ENCODE data around the gene ACTR2.
"Not testable (repeated sequence)": the region's sequence is repeated elsewhere in the genome, so short reads cannot be mapped to it uniquely, and the experiment has no call there.

Gene ACTR2

DNA sequence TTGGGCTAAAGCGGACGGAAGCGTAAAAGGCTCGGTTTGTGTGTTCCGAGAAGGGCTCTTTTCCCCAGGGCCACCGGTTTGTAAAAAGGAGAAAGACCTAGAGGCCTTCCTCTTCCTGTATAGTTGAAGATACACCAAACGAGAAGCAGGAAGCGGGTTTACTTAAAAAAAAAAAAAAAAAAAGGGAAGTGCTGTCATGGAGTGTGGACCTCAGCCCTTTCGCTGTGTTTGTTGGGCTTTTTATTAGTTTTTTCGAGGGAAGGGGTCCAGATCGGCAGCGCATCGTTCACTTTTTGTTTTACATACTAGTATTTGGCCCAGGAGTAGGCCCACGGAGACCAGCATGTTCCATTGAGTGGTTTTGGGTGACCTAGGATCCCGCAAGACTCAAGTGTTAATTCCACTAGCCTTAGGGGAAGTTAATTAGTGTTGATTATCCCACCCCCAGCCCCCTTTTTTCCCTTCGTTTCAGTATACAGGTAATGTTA is 676 bp downstream of the ACTR2 start:
- DNase-seq (ENCODE audit: low read depth in 2 of 2) = no peak

DNA sequence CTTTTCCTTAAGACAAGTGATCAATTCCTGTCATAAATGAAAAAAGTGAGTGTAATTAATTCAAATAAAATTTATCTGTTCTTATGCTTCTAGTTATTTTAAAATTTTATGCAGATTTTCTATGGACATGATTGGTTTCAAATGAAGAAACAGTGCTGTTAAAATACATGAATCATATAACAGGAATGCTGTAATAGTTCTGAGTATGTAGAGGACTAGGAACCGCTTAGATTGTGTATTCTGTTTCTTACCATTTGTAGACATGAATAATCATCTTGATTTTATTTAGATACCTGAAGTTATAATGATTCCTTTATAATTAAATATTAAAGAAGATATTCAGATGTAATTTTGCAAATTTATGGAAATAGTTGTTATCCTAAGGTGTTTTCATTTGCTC is 3.5 kb downstream of the ACTR2 start:
- DNase-seq (ENCODE audit: low read depth in 2 of 2) = no peak

DNA sequence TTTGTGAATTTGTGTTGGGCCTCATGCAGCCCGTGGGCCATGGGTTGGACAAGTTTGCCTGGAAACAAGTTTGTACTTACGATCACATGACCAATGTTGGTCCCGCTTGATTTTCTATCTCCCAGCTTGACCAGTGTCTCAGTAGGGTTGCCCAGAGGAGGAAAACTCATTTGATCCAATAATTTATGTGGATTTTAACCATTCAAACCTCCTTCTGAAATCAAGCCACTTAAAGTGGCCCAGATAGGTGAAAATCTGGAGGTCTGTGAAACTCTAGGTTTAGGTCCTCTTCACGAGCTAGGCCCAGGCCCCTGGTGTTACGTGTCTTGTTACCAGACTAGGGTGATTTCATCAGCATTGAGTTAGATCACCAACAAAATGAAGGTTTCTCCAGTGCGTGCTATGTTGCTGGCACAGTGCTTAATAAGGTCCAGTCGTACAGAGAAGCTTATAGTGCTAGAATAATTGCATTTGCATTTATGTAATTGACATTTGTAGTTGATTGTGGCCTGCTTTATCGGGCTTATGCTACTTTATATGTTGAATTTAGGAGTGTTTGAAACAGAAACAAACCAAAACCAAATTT is 4.4 kb downstream of the ACTR2 start:
- no peak for DNase-seq (ENCODE audit: low read depth in 2 of 2)

- no peak for DNase-seq (ENCODE audit: low read depth in 2 of 2)
Measured at GRCh38 chr2:65232636-65233035, 5.0 kb downstream of the ACTR2 start.

DNA sequence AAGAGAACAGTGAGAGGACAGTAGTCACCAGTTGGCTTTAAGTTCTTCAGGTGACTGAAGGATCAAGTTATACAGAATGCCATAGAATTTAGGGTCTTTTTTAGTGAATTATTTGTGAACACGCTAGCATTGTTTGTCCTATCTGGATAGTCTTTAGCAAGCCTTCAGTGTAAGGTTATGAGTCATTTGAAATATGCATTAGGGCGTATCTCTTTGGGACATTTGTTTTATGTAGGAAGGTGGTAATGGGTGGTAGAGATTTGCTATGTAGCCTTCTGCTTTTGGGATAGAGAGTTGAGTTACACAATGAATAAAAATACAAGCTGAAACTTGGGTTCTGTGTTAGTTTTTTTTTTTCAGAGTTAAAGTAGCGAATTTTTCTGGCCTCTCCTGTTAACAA is 13.0 kb downstream of the ACTR2 start:
- no peak for DNase-seq (ENCODE audit: low read depth in 2 of 2)

DNA sequence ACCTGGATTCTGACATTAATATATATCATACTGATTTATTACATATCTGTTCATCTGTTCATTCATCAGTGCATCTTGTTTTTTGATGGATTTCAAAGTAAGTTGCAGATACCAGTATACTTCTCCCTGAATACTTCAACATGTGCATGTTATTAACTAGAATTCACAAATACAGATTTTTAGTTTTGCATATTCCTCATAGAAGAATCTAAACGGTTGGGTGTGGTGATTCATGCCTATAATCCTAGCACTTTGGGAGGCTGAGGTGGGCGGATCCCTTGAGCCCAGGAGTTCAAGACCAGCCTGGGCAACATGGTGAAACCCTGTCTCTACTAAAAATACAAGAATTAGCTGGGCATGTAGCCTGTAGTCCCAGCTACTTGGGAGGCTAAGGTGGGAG is 16.8 kb downstream of the ACTR2 start:
- not testable (repeated sequence) for DNase-seq (ENCODE audit: low read depth in 2 of 2)

GRCh38 chr2:65252640-65253039 is 25.0 kb downstream of the ACTR2 start:
- no peak for DNase-seq (ENCODE audit: low read depth in 2 of 2)

GRCh38 chr2:65255356-65255755 is 27.7 kb downstream of the ACTR2 start:
- no peak for DNase-seq (ENCODE audit: low read depth in 2 of 2)

DNA sequence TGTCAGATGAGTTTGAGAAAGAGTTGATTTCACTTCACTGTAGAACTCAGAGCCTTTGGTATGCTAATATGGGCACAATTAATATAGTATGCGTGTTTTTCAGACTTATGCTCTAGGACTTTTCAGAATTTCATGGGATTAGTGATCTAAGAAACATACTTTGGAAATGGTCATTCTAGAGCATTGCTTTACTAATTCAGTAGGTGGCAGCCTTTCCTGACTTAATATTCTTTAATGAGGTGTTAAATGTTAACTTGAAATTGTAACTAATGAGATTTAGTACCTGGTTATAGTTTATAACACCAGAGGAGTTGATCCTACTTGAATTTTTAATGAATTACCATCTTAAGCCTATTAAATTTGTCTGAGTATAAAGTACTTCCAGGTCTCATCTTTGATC is 28.4 kb downstream of the ACTR2 start:
- DNase-seq (ENCODE audit: low read depth in 2 of 2) = no peak

DNA sequence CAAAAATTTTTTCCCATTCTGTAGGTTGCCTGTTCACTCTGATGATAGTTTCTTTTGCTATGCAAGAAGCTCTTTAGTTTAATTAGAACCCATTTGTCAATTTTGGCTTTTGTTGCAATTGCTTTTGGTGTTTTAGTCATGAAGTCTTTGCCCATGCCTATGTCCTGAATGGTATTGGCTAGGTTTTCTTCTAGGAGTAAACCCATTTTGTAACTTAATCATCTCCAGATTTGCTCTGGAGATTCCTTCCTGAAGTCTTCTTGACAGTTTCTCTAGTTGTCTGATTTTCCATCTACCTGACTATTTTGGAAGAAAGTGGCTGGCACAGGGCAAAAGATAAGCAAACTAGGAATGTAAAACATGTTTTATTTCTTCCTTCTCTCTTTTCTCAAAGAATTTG is 30.2 kb downstream of the ACTR2 start:
- DNase-seq (ENCODE audit: low read depth in 2 of 2) = not testable (repeated sequence)

DNA sequence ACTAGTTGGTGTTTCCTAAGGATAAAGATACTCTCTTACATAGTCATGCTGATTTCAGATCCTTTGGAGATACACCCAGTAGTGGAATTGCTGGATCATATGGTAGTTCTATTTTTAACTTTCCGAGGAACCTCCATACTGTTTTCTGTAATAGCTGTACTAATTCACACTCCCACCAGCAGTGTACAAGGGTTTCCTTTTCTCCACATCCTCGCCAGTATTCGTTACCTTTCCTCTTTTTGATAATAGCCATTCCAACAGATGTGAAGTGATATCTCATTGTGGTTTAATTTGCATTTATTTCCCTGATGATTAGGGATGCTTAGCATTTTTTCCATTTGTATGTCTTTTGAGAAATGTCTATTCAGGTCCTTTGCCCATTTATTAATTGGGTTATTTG is 34.0 kb downstream of the ACTR2 start:
- DNase-seq (ENCODE audit: low read depth in 2 of 2) = no peak

GRCh38 chr2:65263262-65263661 is 35.6 kb downstream of the ACTR2 start:
- no peak for DNase-seq (ENCODE audit: low read depth in 2 of 2)

- DNase-seq (ENCODE audit: low read depth in 2 of 2) = no peak
Measured at GRCh38 chr2:65263986-65264385, 36.4 kb downstream of the ACTR2 start.

- no peak for DNase-seq (ENCODE audit: low read depth in 2 of 2)
Measured at GRCh38 chr2:65264821-65265670, 37.4 kb downstream of the ACTR2 start.

DNA sequence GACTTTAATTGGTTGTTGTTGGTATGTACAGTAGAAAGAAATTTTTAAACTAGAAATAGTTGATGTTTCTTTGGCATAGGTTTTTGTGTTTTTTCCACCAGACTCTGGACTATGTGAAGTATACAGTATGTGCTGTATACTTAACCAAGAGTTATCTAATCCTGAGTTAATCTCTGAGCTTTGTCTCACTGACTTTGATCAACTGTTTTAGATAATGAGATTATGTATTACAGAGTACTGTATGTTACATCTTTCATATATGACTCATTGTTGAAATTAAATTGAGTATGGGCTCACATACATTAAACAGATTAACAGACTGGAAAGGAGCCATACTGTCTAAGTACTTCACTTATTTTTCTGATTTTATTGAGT is 38.0 kb downstream of the ACTR2 start:
- no peak for DNase-seq (ENCODE audit: low read depth in 2 of 2)

DNA sequence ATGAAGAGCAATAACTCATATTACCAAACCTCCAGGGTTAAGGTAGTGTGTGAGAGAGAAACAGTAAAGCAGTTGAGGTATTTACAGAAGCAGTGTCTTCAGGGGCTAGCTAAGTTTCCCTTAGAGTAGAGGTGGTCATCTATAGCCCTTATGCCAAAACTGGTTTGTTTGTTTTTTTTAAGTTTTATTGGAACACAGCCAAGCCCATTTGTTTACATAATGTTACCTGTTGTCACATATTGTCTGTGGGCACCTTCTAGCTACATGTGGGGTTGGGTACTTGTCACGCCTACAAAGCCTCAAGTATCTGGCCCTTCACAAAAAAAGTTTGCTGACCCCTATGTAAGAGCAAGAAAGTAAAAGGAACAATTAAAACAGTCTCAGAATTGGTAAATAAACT is 39.4 kb downstream of the ACTR2 start:
- DNase-seq (ENCODE audit: low read depth in 2 of 2) = no peak

DNA sequence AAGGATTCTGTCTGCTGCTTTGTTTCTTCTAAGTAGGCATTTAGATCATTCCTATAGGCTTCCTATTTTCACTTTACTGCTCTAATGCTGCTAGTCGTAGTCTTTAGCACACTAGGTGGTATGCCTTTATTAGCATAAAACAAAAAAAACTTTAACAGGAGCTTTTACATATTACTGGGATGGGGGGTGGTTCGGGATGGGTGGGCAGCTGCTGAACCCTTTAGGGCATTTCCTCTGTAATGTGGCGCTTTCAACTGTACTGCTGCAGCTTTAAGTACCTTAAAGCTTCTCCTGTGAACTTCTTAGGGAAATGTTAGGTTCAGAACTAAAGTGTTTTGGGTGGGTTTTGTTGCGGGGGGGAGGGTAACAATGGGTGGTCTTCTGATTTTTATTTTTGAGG is 41.3 kb downstream of the ACTR2 start:
- no peak for DNase-seq (ENCODE audit: low read depth in 2 of 2)

- no peak for DNase-seq (ENCODE audit: low read depth in 2 of 2)
Measured at GRCh38 chr2:65273344-65273743, 45.7 kb downstream of the ACTR2 start.

DNA sequence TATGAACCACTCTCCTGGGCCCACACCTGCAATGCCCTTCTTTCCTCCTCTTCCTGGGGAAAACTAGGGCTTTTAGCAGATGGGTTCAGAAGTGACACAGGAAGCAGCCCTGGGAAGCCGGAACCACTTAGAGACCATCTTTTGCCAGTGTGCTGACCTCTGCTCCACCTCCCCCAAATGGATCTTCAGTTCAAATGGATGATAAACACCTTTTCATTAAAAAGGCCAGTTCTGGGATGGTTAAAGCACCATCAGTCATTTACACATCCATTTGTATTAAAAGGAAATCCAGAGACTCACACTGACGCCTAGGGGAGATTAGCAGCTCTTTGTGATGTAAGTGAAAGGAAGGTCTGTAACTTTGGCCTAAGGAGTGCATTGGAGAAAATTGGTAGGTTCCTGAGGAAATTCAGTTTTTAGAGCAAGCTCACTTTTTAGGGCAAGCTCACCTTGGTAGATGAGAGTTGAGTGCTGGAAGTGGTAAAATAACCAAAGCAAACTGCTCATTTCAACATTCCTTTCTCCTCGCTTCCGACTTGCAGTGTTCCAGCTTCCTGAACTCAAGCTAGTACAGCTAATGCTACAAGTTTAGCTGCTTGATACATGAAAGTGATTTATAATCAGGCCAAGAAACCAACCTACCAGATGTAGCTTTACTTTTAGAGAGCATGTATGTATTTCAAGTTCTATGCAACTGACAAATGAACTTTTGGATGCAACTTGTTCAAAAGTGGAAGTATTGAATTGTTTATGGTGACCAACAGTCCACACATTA is 47.7 kb downstream of the ACTR2 start:
- no peak for DNase-seq (ENCODE audit: low read depth in 2 of 2)

- no peak for DNase-seq (ENCODE audit: low read depth in 2 of 2)
Measured at GRCh38 chr2:65276609-65277008, 49.0 kb downstream of the ACTR2 start.

DNA sequence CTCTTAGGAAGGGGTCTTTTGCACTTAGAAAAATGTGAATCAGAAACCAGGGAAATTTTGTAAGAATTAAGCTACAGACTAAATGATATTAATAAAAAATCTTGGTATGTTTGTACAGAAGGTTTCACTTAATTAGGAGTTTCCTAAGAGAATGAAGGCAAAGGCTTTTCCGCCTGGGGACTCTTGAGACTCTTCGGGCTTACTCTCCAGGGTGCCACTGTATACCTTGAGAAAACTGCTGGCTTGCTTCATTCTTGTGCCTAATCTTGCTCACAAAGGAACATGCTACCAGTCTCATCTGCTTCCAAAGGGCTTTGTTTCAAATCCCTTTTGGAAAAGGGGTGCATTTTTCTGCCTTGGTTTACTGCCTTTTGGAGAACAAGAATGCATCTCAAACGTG is 49.5 kb downstream of the ACTR2 start:
- no peak for DNase-seq (ENCODE audit: low read depth in 2 of 2)

DNA sequence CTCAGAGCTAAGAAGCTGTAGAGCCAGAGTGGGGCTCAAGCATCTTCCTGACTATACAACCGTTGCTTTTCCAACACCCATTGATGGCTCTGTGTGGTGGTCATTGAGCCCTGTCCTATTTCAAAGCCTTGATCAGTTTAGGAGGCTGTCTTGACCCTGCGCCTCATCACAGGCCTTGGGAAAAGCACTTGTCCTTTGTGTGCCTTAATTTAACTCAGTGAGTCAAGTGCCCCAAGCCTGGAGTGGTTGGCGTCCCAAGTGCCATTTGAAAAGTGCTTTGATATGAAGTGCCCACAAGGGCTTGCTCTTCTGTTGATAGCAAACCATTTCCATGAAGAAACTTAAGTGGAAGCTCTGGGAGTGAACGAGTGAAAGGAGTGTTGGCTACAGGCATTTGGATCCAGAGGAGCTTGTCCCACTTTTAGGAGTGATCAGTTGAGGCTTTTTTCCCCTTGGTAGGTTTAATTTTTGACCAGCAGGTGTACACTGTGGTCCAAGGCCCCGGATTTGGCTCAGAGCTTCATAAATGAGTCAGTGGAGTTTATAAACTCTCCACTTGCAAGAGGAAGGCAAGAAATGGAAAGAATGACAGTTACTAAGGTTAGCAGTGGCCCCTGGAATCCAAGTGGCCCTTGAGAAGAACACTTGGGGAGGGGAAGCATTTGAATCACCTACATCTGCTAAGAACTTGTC is 50.3 kb downstream of the ACTR2 start:
- no peak for DNase-seq (ENCODE audit: low read depth in 2 of 2)
